SK-N-MC (cell line): ENCODE data around the gene ITGA11.

Experiments
- EZH2 ChIP-seq: fragments of 200-600 bp; sonication (generic); IDR thresholded peaks from one replicate; pipeline ENCODE4 v1.6.1; 2017; ENCODE audit warnings: antibody characterized with exemption
- FOXP2 ChIP-seq: optimal IDR thresholded peaks from 2 replicates; pipeline ENCODE3; 2011; ENCODE audit warnings: mild to moderate bottlenecking, moderate library complexity; ENCODE audit not compliant: insufficient read depth; ENCODE audit errors: extremely low read length, control extremely low read depth
- POLR2AphosphoS5 ChIP-seq: IDR thresholded peaks from 2 replicates; pipeline ENCODE4 v1.6.1; 2012; ENCODE audit warnings: mild to moderate bottlenecking, low read depth, low read length, borderline replicate concordance

GRCh38 chr15:68364028-68364659 lies 67.8 kb downstream of the ITGA11 start:
- TF ChIP-seq POLR2AphosphoS5 (no peak), EZH2 (no peak), FOXP2 (no peak)
